ENCODE measurements around the gene NTRK2.

Gene NTRK2

GRCh38 chr9:84742261-84742660 lies 72.7 kb downstream of the NTRK2 start:
- DNase-seq: no peak

GRCh38 chr9:84744195-84744594 lies 74.7 kb downstream of the NTRK2 start:
- DNase-seq: no peak

- no peak for DNase-seq
These were observed 75.2 kb downstream of the NTRK2 start for GRCh38 chr9:84744726-84745125.

- DNase-seq: no peak
These were observed 78.6 kb downstream of the NTRK2 start for GRCh38 chr9:84748112-84748511.

GRCh38 chr9:84750152-84750865 lies 80.8 kb downstream of the NTRK2 start:
- no peak for DNase-seq

GRCh38 chr9:84751921-84752320 lies 82.4 kb downstream of the NTRK2 start:
- no peak for DNase-seq

GRCh38 chr9:84754461-84754860 lies 84.9 kb downstream of the NTRK2 start:
- DNase-seq: no peak

- DNase-seq: no peak
These were observed 85.4 kb downstream of the NTRK2 start for GRCh38 chr9:84754881-84755280.

GRCh38 chr9:84755380-84755779 lies 85.9 kb downstream of the NTRK2 start:
- DNase-seq: no peak

GRCh38 chr9:84756171-84756570 lies 86.6 kb downstream of the NTRK2 start:
- DNase-seq: no peak

- no peak for DNase-seq
These were observed 87.2 kb downstream of the NTRK2 start for GRCh38 chr9:84756731-84757130.

- DNase-seq: no peak
These were observed 89.3 kb downstream of the NTRK2 start for GRCh38 chr9:84758817-84759216.

GRCh38 chr9:84759300-84759750 lies 89.8 kb downstream of the NTRK2 start:
- DNase-seq: no peak

GRCh38 chr9:84759804-84760203 lies 90.3 kb downstream of the NTRK2 start:
- DNase-seq: no peak

- DNase-seq: no peak
These were observed 91.7 kb downstream of the NTRK2 start for GRCh38 chr9:84761137-84761808.

- no peak for DNase-seq
These were observed 103.0 kb downstream of the NTRK2 start for GRCh38 chr9:84772511-84772910.

GRCh38 chr9:84773022-84773421 lies 103.5 kb downstream of the NTRK2 start:
- DNase-seq: no peak

- DNase-seq: no peak
These were observed 105.6 kb downstream of the NTRK2 start for GRCh38 chr9:84775056-84775643.

GRCh38 chr9:84778570-84778969 lies 109.0 kb downstream of the NTRK2 start:
- no peak for DNase-seq

- no peak for DNase-seq
These were observed 110.4 kb downstream of the NTRK2 start for GRCh38 chr9:84779883-84780282.

- DNase-seq: no peak
These were observed 110.9 kb downstream of the NTRK2 start for GRCh38 chr9:84780385-84780784.

- no peak for DNase-seq
These were observed 111.9 kb downstream of the NTRK2 start for GRCh38 chr9:84781458-84781857.

GRCh38 chr9:84781931-84782866 lies 112.7 kb downstream of the NTRK2 start:
- DNase-seq: no peak

Measured in NCI-H2171 (cell line).